Type B pancreatic cell (in vitro differentiated cells): ENCODE data around the gene ITGA5. TPM values are rescaled to one million over a fixed set of nuclear protein-coding genes. Genes with fewer than 3 reads are reported as not detected.

Source experiments
- DNase-seq: peaks from one replicate; pipeline ENCODE4 v3.0.0; 2021; ENCODE audit warnings: mixed read lengths; ENCODE audit not compliant: unreplicated experiment; ENCODE audit errors: extremely low spot score
- H3K27ac Mint-ChIP-seq: 2 replicates; pipeline ENCODE4 v1.8.0; 2021; ENCODE audit warnings: mild to moderate bottlenecking, mixed read lengths
- H3K27me3 Mint-ChIP-seq: 2 replicates; pipeline ENCODE4 v1.8.0; 2021; ENCODE audit warnings: mixed read lengths
- H3K36me3 Mint-ChIP-seq: 2 replicates; pipeline ENCODE4 v1.8.0; 2021; ENCODE audit warnings: mixed read lengths
- H3K4me1 Mint-ChIP-seq: one replicate; pipeline ENCODE4 v1.8.0; 2021; ENCODE audit warnings: mixed read lengths; ENCODE audit not compliant: unreplicated experiment
- H3K4me3 Mint-ChIP-seq: 2 replicates; pipeline ENCODE4 v1.8.0; 2021; ENCODE audit warnings: mild to moderate bottlenecking, mixed read lengths
- H3K9me3 Mint-ChIP-seq: 2 replicates; pipeline ENCODE4 v1.8.0; 2021; ENCODE audit warnings: mixed read lengths
- CTCF ChIP-seq: fragments of 200-600 bp; sonication (generic); conservative IDR thresholded peaks from 2 replicates; pipeline ENCODE4 v1.5.0; 2021; ENCODE audit warnings: antibody characterized with exemption, mild to moderate bottlenecking
- total RNA-seq: library from RNA; stranded (reverse); gene quantifications from 2 replicates; pipeline ENCODE4 v1.2.1, GENCODE V29; 2021; ENCODE audit warnings: low replicate concordance

The ITGA5 gene
- total RNA-seq, 1 donor from 2014 or later: 25.9 TPM

- TF ChIP-seq CTCF: no peak
- Mint-ChIP-seq H3K9me3 (no peaks in the 10 kb centered on the region), H3K36me3 (no peaks in the 10 kb centered on the region), H3K4me3 (no peak overlapping the region), H3K4me1 (peaks cover 28% of the 10 kb centered on the region), H3K27ac (no peak overlapping the region), H3K27me3 (peaks cover 54% of the 10 kb centered on the region)
- DNase-seq: no peak
Observed at GRCh38 chr12:54426690-54427089, 7.6 kb upstream of the ITGA5 start.

- no peak for TF ChIP-seq CTCF
- Mint-ChIP-seq H3K4me3 (peak overlapping the region; percentile 2), H3K4me1 (peaks cover 29% of the 10 kb centered on the region), H3K9me3 (no peaks in the 10 kb centered on the region), H3K27me3 (peaks cover 57% of the 10 kb centered on the region), H3K36me3 (no peaks in the 10 kb centered on the region), H3K27ac (no peak overlapping the region)
- DNase-seq: no peak
Observed at GRCh38 chr12:54425702-54426101, 6.6 kb upstream of the ITGA5 start.

GRCh38 chr12:54424224-54424623, 5.2 kb upstream of the ITGA5 start:
- Mint-ChIP-seq H3K4me1 (peaks cover 32% of the 10 kb centered on the region), H3K27me3 (peaks cover 65% of the 10 kb centered on the region), H3K27ac (no peak overlapping the region), H3K9me3 (no peaks in the 10 kb centered on the region), H3K4me3 (no peak overlapping the region), H3K36me3 (no peaks in the 10 kb centered on the region)
- DNase-seq: no peak
- TF ChIP-seq CTCF: no peak

GRCh38 chr12:54423816-54424150, 4.7 kb upstream of the ITGA5 start:
- H3K27me3 Mint-ChIP-seq: peaks cover 65% of the 10 kb centered on the region
- no peak overlapping the region for H3K4me3 Mint-ChIP-seq
- no peaks in the 10 kb centered on the region for H3K9me3 Mint-ChIP-seq
- no peak for TF ChIP-seq CTCF
- H3K36me3 Mint-ChIP-seq: no peaks in the 10 kb centered on the region
- peaks cover 32% of the 10 kb centered on the region for H3K4me1 Mint-ChIP-seq
- H3K27ac Mint-ChIP-seq: no peak overlapping the region
- DNase-seq: no peak

- peak overlapping the region; percentile 12 for H3K4me3 Mint-ChIP-seq
- H3K36me3 Mint-ChIP-seq: no peaks in the 10 kb centered on the region
- no peak for DNase-seq
- H3K27me3 Mint-ChIP-seq: peaks cover 77% of the 10 kb centered on the region
- no peaks in the 10 kb centered on the region for H3K9me3 Mint-ChIP-seq
- peaks cover 41% of the 10 kb centered on the region for H3K4me1 Mint-ChIP-seq
- H3K27ac Mint-ChIP-seq: no peak overlapping the region
- TF ChIP-seq CTCF: no peak
Observed at GRCh38 chr12:54421879-54422250, 2.8 kb upstream of the ITGA5 start.
